LNCAP (cell line): ENCODE results near the gene CYFIP1.

Source experiments
- TF ChIP-seq, protein P1 (sequence below): fragments of 450-650 bp; IDR thresholded peaks from 2 replicates; pipeline ENCODE4 v1.5.1; 2017; ENCODE audit warnings: mild to moderate bottlenecking

Gene CYFIP1

DNA sequence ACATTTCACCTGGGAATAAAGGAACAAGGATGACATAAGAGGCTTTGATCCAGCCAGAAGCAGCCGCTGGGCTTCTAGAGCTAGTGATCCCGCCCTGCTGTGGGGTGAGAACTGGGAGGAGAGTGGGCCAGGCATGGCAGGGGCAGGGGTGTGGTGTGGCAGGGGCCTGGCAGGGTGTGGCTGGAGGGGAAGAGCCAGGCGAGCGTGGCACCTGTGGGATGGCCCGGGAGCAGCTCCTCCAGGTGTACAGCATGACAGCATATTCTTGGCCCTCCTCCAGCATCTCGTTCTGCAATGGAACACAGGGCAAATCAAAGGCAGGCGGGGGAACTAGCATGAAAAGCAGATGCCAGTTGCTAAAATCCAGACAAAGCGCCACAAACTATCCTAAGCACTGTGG lies 35.5 kb downstream of the CYFIP1 start:
- TF ChIP-seq, protein P1, sequence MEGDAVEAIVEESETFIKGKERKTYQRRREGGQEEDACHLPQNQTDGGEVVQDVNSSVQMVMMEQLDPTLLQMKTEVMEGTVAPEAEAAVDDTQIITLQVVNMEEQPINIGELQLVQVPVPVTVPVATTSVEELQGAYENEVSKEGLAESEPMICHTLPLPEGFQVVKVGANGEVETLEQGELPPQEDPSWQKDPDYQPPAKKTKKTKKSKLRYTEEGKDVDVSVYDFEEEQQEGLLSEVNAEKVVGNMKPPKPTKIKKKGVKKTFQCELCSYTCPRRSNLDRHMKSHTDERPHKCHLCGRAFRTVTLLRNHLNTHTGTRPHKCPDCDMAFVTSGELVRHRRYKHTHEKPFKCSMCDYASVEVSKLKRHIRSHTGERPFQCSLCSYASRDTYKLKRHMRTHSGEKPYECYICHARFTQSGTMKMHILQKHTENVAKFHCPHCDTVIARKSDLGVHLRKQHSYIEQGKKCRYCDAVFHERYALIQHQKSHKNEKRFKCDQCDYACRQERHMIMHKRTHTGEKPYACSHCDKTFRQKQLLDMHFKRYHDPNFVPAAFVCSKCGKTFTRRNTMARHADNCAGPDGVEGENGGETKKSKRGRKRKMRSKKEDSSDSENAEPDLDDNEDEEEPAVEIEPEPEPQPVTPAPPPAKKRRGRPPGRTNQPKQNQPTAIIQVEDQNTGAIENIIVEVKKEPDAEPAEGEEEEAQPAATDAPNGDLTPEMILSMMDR: no peak

DNA sequence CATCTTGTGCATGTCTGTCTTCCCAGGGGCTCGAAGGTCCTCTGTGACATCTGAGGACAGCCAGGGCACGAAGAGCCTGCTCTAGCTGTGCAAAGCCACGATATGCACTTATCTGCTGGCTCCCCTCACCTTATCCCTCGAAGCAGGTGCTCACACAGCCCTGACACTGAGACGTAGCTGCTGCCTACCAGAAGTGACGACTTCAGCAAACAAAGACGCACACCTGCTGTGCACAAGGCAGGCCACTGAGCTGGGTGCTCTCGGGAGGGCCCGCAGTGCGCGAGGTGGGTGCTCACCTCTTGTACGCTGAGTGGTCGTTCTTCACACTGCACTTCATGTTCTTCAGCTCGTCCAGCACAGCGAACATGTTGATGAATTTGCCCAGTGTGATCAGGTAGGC lies 37.3 kb downstream of the CYFIP1 start:
- TF ChIP-seq, protein P1: no peak

- TF ChIP-seq, protein P1: no peak
These were observed 37.8 kb downstream of the CYFIP1 start for GRCh38 chr15:22942306-22942855.

GRCh38 chr15:22941179-22941578 lies 39.0 kb downstream of the CYFIP1 start:
- TF ChIP-seq, protein P1: no peak

GRCh38 chr15:22939652-22940061 lies 40.5 kb downstream of the CYFIP1 start:
- TF ChIP-seq, protein P1: no peak

DNA sequence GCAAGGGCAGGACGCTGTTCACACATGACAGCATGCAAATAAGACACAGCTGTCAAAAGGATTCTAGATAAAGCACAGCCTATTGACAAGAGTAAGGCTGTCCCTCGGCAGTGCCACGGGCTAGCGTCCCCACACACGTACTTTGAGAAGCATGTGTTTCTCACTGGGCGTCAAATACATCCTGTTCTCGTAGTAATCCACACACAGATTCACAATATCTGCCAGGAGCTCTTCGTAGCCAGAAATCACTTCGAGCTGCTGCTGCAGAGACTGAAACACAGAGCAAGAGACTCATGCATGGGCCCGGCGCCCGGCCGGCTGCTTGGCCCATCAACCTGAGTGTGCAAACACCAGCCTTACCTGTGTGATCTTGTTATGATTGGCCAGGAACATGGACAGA lies 41.1 kb downstream of the CYFIP1 start:
- TF ChIP-seq, protein P1: no peak

- TF ChIP-seq, protein P1: no peak
These were observed 43.3 kb downstream of the CYFIP1 start for GRCh38 chr15:22936577-22937472.
